ENCODE results near the gene ILDR1. TPM values are rescaled to one million over a fixed set of nuclear protein-coding genes. Genes with fewer than 3 reads are reported as not detected.

The ILDR1 gene
- total and polyA plus RNA-seq, 2 experiments from 2014 or later = 1.5 to 1.8 TPM

- TF ChIP-seq, protein P1, sequence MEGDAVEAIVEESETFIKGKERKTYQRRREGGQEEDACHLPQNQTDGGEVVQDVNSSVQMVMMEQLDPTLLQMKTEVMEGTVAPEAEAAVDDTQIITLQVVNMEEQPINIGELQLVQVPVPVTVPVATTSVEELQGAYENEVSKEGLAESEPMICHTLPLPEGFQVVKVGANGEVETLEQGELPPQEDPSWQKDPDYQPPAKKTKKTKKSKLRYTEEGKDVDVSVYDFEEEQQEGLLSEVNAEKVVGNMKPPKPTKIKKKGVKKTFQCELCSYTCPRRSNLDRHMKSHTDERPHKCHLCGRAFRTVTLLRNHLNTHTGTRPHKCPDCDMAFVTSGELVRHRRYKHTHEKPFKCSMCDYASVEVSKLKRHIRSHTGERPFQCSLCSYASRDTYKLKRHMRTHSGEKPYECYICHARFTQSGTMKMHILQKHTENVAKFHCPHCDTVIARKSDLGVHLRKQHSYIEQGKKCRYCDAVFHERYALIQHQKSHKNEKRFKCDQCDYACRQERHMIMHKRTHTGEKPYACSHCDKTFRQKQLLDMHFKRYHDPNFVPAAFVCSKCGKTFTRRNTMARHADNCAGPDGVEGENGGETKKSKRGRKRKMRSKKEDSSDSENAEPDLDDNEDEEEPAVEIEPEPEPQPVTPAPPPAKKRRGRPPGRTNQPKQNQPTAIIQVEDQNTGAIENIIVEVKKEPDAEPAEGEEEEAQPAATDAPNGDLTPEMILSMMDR (IDR thresholded peaks at IDR 0.05; ENCODE audit: poor library complexity) = no peak
- TF ChIP-seq EZH2phosphoT487 (IDR thresholded peaks at IDR 0.05; ENCODE audit: low read depth, severe bottlenecking, unreplicated experiment) (no peak), EZH2 (IDR thresholded peaks at IDR 0.05; ENCODE audit: borderline replicate concordance) (no peak)
- WGBS (ENCODE audit: low lambda C conversion rate, missing lambda C conversion rate) = 72% methylated on average over 2 of the region's 2 CpGs
- no peaks in the 10 kb centered on the region for H3K27me3 ChIP-seq
- no peaks in the 10 kb centered on the region for H3K4me1 ChIP-seq (ENCODE audit: insufficient read depth)
- no peaks in the 10 kb centered on the region for H3K36me3 ChIP-seq (replicated peaks; ENCODE audit: insufficient read depth, low read depth)
- no peak overlapping the region for H3K4me2 ChIP-seq
- H3K4me3 ChIP-seq = no peak overlapping the region
- no peaks in the 10 kb centered on the region for H3K9me2 ChIP-seq (replicated peaks; ENCODE audit: insufficient read depth)
- no peaks in the 10 kb centered on the region for H4K20me1 ChIP-seq (ENCODE audit: insufficient read depth, poor library complexity, severe bottlenecking)
- H2AFZ ChIP-seq = no peak overlapping the region
- no peaks in the 10 kb centered on the region for H3K9me3 ChIP-seq (ENCODE audit: low read depth)
- H3K79me2 ChIP-seq = no peaks in the 10 kb centered on the region
- H3K27ac ChIP-seq = no peak overlapping the region
- DNase-seq (ENCODE audit: low spot score) = no peak
Measured at GRCh38 chr3:121969631-121970030, 52.4 kb downstream of the ILDR1 start.

- Histone ChIP-seq H3K9me2 (replicated peaks; ENCODE audit: insufficient read depth) (no peaks in the 10 kb centered on the region), H3K4me2 (no peak overlapping the region), H3K27ac (no peak overlapping the region), H3K36me3 (replicated peaks; ENCODE audit: insufficient read depth, low read depth) (no peaks in the 10 kb centered on the region), H4K20me1 (ENCODE audit: insufficient read depth, poor library complexity, severe bottlenecking) (no peaks in the 10 kb centered on the region), H3K27me3 (no peaks in the 10 kb centered on the region), H3K4me3 (no peak overlapping the region), H3K79me2 (no peaks in the 10 kb centered on the region), H2AFZ (no peak overlapping the region), H3K4me1 (ENCODE audit: insufficient read depth) (no peaks in the 10 kb centered on the region), H3K9me3 (ENCODE audit: low read depth) (no peaks in the 10 kb centered on the region)
- no peak for TF ChIP-seq EZH2phosphoT487 (IDR thresholded peaks at IDR 0.05; ENCODE audit: low read depth, severe bottlenecking, unreplicated experiment)
- no peak for TF ChIP-seq EZH2 (IDR thresholded peaks at IDR 0.05; ENCODE audit: borderline replicate concordance)
- TF ChIP-seq, protein P1 (IDR thresholded peaks at IDR 0.05; ENCODE audit: poor library complexity) = no peak
- WGBS (ENCODE audit: low lambda C conversion rate, missing lambda C conversion rate) = 71% methylated on average over 1 of the region's 1 CpG
- no peak for DNase-seq (ENCODE audit: low spot score)
Measured at GRCh38 chr3:121963608-121964007, 58.4 kb downstream of the ILDR1 start.

DNA sequence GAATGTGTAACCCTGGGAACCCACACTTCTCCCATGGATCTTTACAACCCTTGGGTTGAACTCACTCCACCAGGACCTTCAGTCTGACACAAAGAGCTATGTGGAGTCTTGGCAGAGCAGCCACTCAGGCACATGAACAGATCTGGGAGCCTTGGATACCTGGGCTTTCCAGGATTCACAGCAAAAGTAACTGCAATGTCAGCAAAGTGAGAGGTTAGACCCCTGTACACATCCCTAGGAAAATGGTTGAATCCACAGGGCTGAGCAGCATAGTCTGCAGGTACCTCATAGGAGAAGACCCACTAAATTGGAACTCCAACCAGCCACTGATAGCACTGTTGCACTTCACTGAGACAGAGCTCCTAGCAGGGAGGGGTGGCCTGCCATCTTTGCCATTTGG lies 59.6 kb downstream of the ILDR1 start:
- Histone ChIP-seq H2AFZ (no peak overlapping the region), H3K4me1 (ENCODE audit: insufficient read depth) (no peaks in the 10 kb centered on the region), H3K27ac (no peak overlapping the region), H3K9me2 (replicated peaks; ENCODE audit: insufficient read depth) (no peaks in the 10 kb centered on the region), H4K20me1 (ENCODE audit: insufficient read depth, poor library complexity, severe bottlenecking) (no peaks in the 10 kb centered on the region), H3K9me3 (ENCODE audit: low read depth) (no peaks in the 10 kb centered on the region), H3K36me3 (replicated peaks; ENCODE audit: insufficient read depth, low read depth) (no peaks in the 10 kb centered on the region), H3K4me2 (no peak overlapping the region), H3K27me3 (no peaks in the 10 kb centered on the region), H3K4me3 (no peak overlapping the region), H3K79me2 (no peaks in the 10 kb centered on the region)
- no peak for DNase-seq (ENCODE audit: low spot score)
- no peak for TF ChIP-seq EZH2phosphoT487 (IDR thresholded peaks at IDR 0.05; ENCODE audit: low read depth, severe bottlenecking, unreplicated experiment)
- TF ChIP-seq, protein P1 (IDR thresholded peaks at IDR 0.05; ENCODE audit: poor library complexity) = no peak

DNA sequence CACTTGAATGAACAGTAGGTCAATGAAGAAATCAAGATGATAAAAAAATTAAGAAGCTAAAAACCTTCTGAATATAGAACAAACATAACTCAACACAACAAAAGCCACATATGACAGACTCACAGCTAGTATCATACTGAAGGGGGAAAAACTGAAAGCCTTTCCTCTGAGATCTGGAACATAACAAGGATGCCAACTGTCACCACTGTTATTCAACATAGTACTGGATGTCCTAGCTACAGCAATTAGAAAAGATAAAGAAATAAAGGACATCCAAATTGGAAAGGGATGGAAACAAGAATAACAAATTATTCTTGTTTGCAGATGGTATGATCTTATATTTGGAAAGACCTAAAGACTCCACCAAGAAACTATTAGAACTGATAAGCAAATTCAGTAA lies 60.8 kb downstream of the ILDR1 start:
- H3K27me3 ChIP-seq = no peaks in the 10 kb centered on the region
- TF ChIP-seq, protein P1 (IDR thresholded peaks at IDR 0.05; ENCODE audit: poor library complexity) = no peak
- TF ChIP-seq EZH2phosphoT487 (IDR thresholded peaks at IDR 0.05; ENCODE audit: low read depth, severe bottlenecking, unreplicated experiment) (no peak), EZH2 (IDR thresholded peaks at IDR 0.05; ENCODE audit: borderline replicate concordance) (no peak)
- no peaks in the 10 kb centered on the region for H3K79me2 ChIP-seq
- H3K27ac ChIP-seq = no peak overlapping the region
- no peak overlapping the region for H3K4me3 ChIP-seq
- no peak for DNase-seq (ENCODE audit: low spot score)
- H3K36me3 ChIP-seq (replicated peaks; ENCODE audit: insufficient read depth, low read depth) = no peaks in the 10 kb centered on the region
- H3K4me1 ChIP-seq (ENCODE audit: insufficient read depth) = no peaks in the 10 kb centered on the region
- no peaks in the 10 kb centered on the region for H4K20me1 ChIP-seq (ENCODE audit: insufficient read depth, poor library complexity, severe bottlenecking)
- no peak overlapping the region for H3K4me2 ChIP-seq
- no peak overlapping the region for H2AFZ ChIP-seq
- H3K9me2 ChIP-seq (replicated peaks; ENCODE audit: insufficient read depth) = no peaks in the 10 kb centered on the region
- no peaks in the 10 kb centered on the region for H3K9me3 ChIP-seq (ENCODE audit: low read depth)
